ENCODE measurements around the gene PALLD. TPM values are rescaled to one million over a fixed set of nuclear protein-coding genes. Genes with fewer than 3 reads are reported as not detected.

Gene PALLD
- total RNA-seq, 1 experiment from 2014 or later, result 26.7 TPM

DNA sequence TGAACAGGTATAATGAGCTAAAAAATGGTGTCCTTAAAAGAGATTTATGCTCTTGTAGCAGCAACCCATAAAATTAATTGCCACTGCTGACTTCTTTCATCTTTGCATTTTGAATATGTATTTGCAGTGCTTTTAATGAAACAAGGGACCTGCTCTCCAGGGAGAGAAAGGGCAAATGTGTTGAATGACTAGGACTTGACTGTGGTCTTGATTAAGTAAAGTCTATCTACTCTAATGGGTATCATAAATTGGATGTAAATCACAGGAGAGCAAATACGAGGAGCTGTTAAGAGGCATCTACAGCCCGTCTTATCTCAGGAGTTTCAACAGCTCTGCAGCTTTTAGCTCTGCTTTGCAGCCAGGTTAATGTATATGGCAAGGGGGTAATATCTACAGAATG, 216.4 kb downstream of the PALLD start:
- intact Hi-C loops (cut with micrococcal nuclease), result no loop called here
- H3K27me3 ChIP-seq (ENCODE audit: low read length), result no peaks in the 10 kb centered on the region
- H3K27ac ChIP-seq (ENCODE audit: low read length), result no peak overlapping the region
- no TSS peak for BruUV-seq (replicated peaks)
- DNase-seq (no peak), ATAC-seq (no peak)
- no peak overlapping the region for H3K9ac ChIP-seq (ENCODE audit: low read length)
- H3K9me2 ChIP-seq (replicated peaks; ENCODE audit: low read length), result no peaks in the 10 kb centered on the region
- CTCF ChIA-PET, result interaction anchor here (0.6 kb wide), 1 partner anchor 128 kb away, joined by 4 read pairs; no protein-coding TSS in a partner anchor
- 0 out of 2 replicates have a peak, but pooled peaks cover 3% of the 10 kb centered on the region for H3K36me3 ChIP-seq (ENCODE audit: low read depth, low read length)
- no peak overlapping the region for H3K4me3 ChIP-seq (ENCODE audit: low read length)
- no peaks in the 10 kb centered on the region for H4K20me1 ChIP-seq (ENCODE audit: low read length)
- H3K79me2 ChIP-seq (ENCODE audit: low read length), result no peaks in the 10 kb centered on the region
- no peaks in the 10 kb centered on the region for H3F3A ChIP-seq (ENCODE audit: low read length, unreplicated experiment)
- TF ChIP-seq EZH2phosphoT487 (IDR thresholded peaks at IDR 0.05; ENCODE audit: borderline replicate concordance, low read length) (no peak), CTCF (conservative IDR thresholded peaks at IDR 0.05; ENCODE audit: low read depth, low read length) (no peak), EZH2 (IDR thresholded peaks at IDR 0.05; ENCODE audit: low read length, unreplicated experiment) (no peak)
- POLR2A ChIA-PET (ENCODE audit: unreplicated experiment), result interaction anchor here (0.6 kb wide), 1 partner anchor 118 kb away, joined by 5 read pairs; no protein-coding TSS in a partner anchor
- no peaks in the 10 kb centered on the region for H3K9me3 ChIP-seq (ENCODE audit: low read length)
- H2AFZ ChIP-seq (ENCODE audit: low read length), result no peak overlapping the region
- no peak overlapping the region for H3K4me2 ChIP-seq (ENCODE audit: low read length)
- H3K4me1 ChIP-seq (ENCODE audit: insufficient read depth, low read length), result peaks cover 2% of the 10 kb centered on the region

GRCh38 chr4:168715896-168716295, 219.0 kb downstream of the PALLD start:
- Histone ChIP-seq H3K27me3 (ENCODE audit: low read length) (no peaks in the 10 kb centered on the region), H3K79me2 (ENCODE audit: low read length) (no peaks in the 10 kb centered on the region), H3K4me1 (ENCODE audit: insufficient read depth, low read length) (no peaks in the 10 kb centered on the region), H3K9me3 (ENCODE audit: low read length) (no peaks in the 10 kb centered on the region), H3K4me3 (ENCODE audit: low read length) (no peak overlapping the region), H3K27ac (ENCODE audit: low read length) (no peak overlapping the region), H3K9ac (ENCODE audit: low read length) (no peak overlapping the region), H3K36me3 (ENCODE audit: low read depth, low read length) (0 out of 2 replicates have a peak, but pooled peaks cover 3% of the 10 kb centered on the region), H4K20me1 (ENCODE audit: low read length) (no peaks in the 10 kb centered on the region), H3K9me2 (replicated peaks; ENCODE audit: low read length) (no peaks in the 10 kb centered on the region), H3K4me2 (ENCODE audit: low read length) (no peak overlapping the region), H3F3A (ENCODE audit: low read length, unreplicated experiment) (no peaks in the 10 kb centered on the region), H2AFZ (ENCODE audit: low read length) (no peak overlapping the region)
- CTCF ChIA-PET, result interaction anchor here (0.7 kb wide), 1 partner anchor 122 kb away, joined by 3 read pairs; no protein-coding TSS in a partner anchor
- ATAC-seq (no peak), DNase-seq (no peak)
- intact Hi-C loops (cut with micrococcal nuclease), result no loop called here
- TF ChIP-seq EZH2 (IDR thresholded peaks at IDR 0.05; ENCODE audit: low read length, unreplicated experiment), result no peak
- no peak for TF ChIP-seq CTCF (conservative IDR thresholded peaks at IDR 0.05; ENCODE audit: low read depth, low read length)
- no peak for TF ChIP-seq EZH2phosphoT487 (IDR thresholded peaks at IDR 0.05; ENCODE audit: borderline replicate concordance, low read length)
- BruUV-seq (replicated peaks), result no TSS peak
- POLR2A ChIA-PET (ENCODE audit: unreplicated experiment), result no interaction called here

DNA sequence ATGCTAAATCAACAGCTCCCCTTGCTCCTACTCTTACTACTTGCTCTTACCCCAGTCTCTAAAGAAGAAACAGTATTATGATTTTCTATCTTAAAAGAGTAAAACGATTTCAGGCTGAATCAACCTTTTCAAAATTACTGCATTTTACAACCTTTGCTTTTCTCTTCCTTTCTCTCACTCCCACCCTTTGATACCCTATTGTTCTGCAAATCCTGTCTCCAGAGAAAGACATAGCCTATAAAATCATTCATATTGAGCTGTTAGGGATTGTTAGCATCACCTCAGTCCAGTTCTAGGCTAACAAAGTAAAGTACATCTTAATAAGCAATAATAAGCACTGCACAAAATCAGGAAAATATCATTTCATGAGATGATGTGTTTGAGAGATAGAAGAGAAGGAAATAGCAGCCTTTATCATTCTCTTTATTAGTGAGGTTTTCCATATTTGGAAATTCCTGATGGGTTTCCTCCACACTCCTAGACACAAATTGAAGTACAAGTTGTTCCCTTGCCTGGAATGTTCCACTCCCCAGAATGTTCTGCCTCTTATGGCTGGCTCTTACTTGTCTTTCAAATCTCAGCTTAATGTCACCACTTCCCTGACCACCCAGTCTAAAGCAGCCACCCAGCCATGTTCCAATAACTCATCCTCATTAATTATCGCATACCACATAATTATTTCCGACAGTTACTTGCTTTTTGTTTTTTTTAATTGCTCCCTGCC, 219.7 kb downstream of the PALLD start:
- no peak overlapping the region for H3K27ac ChIP-seq (ENCODE audit: low read length)
- H4K20me1 ChIP-seq (ENCODE audit: low read length), result no peaks in the 10 kb centered on the region
- no peaks in the 10 kb centered on the region for H3K79me2 ChIP-seq (ENCODE audit: low read length)
- H3K9me3 ChIP-seq (ENCODE audit: low read length), result no peaks in the 10 kb centered on the region
- H3K36me3 ChIP-seq (ENCODE audit: low read depth, low read length), result 0 out of 2 replicates have a peak, but pooled peaks cover 3% of the 10 kb centered on the region
- BruUV-seq (replicated peaks), result no TSS peak
- ChIA-PET CTCF (interaction anchor here (0.7 kb wide), 1 partner anchor 121 kb away, joined by 3 read pairs; no protein-coding TSS in a partner anchor), POLR2A (ENCODE audit: unreplicated experiment) (no interaction called here)
- ATAC-seq, result no peak
- no peaks in the 10 kb centered on the region for H3K9me2 ChIP-seq (replicated peaks; ENCODE audit: low read length)
- no peaks in the 10 kb centered on the region for H3K4me1 ChIP-seq (ENCODE audit: insufficient read depth, low read length)
- no peak overlapping the region for H2AFZ ChIP-seq (ENCODE audit: low read length)
- H3K4me3 ChIP-seq (ENCODE audit: low read length), result no peak overlapping the region
- no peak overlapping the region for H3K4me2 ChIP-seq (ENCODE audit: low read length)
- no peak for DNase-seq
- H3K27me3 ChIP-seq (ENCODE audit: low read length), result no peaks in the 10 kb centered on the region
- TF ChIP-seq EZH2phosphoT487 (IDR thresholded peaks at IDR 0.05; ENCODE audit: borderline replicate concordance, low read length), result no peak
- TF ChIP-seq CTCF (conservative IDR thresholded peaks at IDR 0.05; ENCODE audit: low read depth, low read length), result no peak
- TF ChIP-seq EZH2 (IDR thresholded peaks at IDR 0.05; ENCODE audit: low read length, unreplicated experiment), result no peak
- H3K9ac ChIP-seq (ENCODE audit: low read length), result no peak overlapping the region
- no peaks in the 10 kb centered on the region for H3F3A ChIP-seq (ENCODE audit: low read length, unreplicated experiment)
- intact Hi-C loops (cut with micrococcal nuclease), result no loop called here
